Measurements from ENCODE around the gene CAPN5.

DNA sequence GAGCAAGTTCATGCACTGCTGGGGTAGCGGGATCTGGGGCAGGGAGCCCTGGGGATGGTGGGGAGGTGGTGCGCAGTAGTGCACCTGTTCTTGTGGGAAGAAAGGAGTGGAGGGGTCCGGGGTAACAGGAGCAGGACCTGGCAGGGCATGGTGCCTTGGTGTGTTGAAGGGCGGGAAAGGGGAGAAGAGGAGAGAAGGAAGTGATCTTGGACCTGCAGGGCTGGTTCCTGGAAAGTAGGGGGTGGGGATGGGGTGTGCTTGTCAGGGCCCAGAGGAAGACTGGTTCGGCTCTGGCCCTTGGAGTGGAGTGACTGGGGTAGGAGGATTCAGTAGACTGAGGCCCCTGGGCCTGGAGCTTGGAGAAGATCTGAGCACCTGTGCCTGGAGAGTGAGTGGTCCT is 10.9 kb upstream of the CAPN5 start:
- TF ChIP-seq, protein P1, sequence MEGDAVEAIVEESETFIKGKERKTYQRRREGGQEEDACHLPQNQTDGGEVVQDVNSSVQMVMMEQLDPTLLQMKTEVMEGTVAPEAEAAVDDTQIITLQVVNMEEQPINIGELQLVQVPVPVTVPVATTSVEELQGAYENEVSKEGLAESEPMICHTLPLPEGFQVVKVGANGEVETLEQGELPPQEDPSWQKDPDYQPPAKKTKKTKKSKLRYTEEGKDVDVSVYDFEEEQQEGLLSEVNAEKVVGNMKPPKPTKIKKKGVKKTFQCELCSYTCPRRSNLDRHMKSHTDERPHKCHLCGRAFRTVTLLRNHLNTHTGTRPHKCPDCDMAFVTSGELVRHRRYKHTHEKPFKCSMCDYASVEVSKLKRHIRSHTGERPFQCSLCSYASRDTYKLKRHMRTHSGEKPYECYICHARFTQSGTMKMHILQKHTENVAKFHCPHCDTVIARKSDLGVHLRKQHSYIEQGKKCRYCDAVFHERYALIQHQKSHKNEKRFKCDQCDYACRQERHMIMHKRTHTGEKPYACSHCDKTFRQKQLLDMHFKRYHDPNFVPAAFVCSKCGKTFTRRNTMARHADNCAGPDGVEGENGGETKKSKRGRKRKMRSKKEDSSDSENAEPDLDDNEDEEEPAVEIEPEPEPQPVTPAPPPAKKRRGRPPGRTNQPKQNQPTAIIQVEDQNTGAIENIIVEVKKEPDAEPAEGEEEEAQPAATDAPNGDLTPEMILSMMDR (conservative IDR thresholded peaks at IDR 0.05; ENCODE audit: low read depth in 2 of 2): no peak
- no peak for TF ChIP-seq POLR2AphosphoS5 (IDR thresholded peaks at IDR 0.05; ENCODE audit: low read depth)
- no peak for TF ChIP-seq EZH2 (IDR thresholded peaks at IDR 0.05; ENCODE audit: low read depth, unreplicated experiment)
- TF ChIP-seq, protein P2, sequence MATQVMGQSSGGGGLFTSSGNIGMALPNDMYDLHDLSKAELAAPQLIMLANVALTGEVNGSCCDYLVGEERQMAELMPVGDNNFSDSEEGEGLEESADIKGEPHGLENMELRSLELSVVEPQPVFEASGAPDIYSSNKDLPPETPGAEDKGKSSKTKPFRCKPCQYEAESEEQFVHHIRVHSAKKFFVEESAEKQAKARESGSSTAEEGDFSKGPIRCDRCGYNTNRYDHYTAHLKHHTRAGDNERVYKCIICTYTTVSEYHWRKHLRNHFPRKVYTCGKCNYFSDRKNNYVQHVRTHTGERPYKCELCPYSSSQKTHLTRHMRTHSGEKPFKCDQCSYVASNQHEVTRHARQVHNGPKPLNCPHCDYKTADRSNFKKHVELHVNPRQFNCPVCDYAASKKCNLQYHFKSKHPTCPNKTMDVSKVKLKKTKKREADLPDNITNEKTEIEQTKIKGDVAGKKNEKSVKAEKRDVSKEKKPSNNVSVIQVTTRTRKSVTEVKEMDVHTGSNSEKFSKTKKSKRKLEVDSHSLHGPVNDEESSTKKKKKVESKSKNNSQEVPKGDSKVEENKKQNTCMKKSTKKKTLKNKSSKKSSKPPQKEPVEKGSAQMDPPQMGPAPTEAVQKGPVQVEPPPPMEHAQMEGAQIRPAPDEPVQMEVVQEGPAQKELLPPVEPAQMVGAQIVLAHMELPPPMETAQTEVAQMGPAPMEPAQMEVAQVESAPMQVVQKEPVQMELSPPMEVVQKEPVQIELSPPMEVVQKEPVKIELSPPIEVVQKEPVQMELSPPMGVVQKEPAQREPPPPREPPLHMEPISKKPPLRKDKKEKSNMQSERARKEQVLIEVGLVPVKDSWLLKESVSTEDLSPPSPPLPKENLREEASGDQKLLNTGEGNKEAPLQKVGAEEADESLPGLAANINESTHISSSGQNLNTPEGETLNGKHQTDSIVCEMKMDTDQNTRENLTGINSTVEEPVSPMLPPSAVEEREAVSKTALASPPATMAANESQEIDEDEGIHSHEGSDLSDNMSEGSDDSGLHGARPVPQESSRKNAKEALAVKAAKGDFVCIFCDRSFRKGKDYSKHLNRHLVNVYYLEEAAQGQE (IDR thresholded peaks at IDR 0.05; ENCODE audit: unreplicated experiment): no peak
- no peak for TF ChIP-seq EZH2phosphoT487 (IDR thresholded peaks at IDR 0.05; ENCODE audit: unreplicated experiment)
- TF ChIP-seq, protein P3, sequence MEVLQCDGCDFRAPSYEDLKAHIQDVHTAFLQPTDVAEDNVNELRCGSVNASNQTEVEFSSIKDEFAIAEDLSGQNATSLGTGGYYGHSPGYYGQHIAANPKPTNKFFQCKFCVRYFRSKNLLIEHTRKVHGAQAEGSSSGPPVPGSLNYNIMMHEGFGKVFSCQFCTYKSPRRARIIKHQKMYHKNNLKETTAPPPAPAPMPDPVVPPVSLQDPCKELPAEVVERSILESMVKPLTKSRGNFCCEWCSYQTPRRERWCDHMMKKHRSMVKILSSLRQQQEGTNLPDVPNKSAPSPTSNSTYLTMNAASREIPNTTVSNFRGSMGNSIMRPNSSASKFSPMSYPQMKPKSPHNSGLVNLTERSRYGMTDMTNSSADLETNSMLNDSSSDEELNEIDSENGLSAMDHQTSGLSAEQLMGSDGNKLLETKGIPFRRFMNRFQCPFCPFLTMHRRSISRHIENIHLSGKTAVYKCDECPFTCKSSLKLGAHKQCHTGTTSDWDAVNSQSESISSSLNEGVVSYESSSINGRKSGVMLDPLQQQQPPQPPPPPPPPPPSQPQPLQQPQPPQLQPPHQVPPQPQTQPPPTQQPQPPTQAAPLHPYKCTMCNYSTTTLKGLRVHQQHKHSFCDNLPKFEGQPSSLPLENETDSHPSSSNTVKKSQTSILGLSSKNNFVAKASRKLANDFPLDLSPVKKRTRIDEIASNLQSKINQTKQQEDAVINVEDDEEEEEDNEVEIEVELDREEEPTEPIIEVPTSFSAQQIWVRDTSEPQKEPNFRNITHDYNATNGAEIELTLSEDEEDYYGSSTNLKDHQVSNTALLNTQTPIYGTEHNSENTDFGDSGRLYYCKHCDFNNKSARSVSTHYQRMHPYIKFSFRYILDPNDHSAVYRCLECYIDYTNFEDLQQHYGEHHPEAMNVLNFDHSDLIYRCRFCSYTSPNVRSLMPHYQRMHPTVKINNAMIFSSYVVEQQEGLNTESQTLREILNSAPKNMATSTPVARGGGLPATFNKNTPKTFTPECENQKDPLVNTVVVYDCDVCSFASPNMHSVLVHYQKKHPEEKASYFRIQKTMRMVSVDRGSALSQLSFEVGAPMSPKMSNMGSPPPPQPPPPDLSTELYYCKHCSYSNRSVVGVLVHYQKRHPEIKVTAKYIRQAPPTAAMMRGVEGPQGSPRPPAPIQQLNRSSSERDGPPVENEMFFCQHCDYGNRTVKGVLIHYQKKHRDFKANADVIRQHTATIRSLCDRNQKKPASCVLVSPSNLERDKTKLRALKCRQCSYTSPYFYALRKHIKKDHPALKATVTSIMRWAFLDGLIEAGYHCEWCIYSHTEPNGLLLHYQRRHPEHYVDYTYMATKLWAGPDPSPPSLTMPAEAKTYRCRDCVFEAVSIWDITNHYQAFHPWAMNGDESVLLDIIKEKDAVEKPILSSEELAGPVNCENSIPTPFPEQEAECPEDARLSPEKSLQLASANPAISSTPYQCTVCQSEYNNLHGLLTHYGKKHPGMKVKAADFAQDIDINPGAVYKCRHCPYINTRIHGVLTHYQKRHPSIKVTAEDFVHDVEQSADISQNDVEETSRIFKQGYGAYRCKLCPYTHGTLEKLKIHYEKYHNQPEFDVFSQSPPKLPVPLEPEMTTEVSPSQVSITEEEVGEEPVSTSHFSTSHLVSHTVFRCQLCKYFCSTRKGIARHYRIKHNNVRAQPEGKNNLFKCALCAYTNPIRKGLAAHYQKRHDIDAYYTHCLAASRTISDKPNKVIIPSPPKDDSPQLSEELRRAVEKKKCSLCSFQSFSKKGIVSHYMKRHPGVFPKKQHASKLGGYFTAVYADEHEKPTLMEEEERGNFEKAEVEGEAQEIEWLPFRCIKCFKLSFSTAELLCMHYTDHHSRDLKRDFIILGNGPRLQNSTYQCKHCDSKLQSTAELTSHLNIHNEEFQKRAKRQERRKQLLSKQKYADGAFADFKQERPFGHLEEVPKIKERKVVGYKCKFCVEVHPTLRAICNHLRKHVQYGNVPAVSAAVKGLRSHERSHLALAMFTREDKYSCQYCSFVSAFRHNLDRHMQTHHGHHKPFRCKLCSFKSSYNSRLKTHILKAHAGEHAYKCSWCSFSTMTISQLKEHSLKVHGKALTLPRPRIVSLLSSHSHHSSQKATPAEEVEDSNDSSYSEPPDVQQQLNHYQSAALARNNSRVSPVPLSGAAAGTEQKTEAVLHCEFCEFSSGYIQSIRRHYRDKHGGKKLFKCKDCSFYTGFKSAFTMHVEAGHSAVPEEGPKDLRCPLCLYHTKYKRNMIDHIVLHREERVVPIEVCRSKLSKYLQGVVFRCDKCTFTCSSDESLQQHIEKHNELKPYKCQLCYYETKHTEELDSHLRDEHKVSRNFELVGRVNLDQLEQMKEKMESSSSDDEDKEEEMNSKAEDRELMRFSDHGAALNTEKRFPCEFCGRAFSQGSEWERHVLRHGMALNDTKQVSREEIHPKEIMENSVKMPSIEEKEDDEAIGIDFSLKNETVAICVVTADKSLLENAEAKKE (CRISPR knock-in tag; IDR thresholded peaks at IDR 0.05): no peak
- no peak for TF ChIP-seq NANOG (IDR thresholded peaks at IDR 0.05; ENCODE audit: borderline replicate concordance)
- TF ChIP-seq STAT1 (IDR thresholded peaks at IDR 0.05; ENCODE audit: unreplicated experiment): no peak
- no peak for TF ChIP-seq CREB1 (CRISPR knock-in tag; IDR thresholded peaks at IDR 0.05; ENCODE audit: low read depth)
- no peak for TF ChIP-seq JUNB (IDR thresholded peaks at IDR 0.05; ENCODE audit: unreplicated experiment)
- no peak for TF ChIP-seq ZNF331 (CRISPR knock-in tag; IDR thresholded peaks at IDR 0.05; ENCODE audit: low read depth)
- TF ChIP-seq, protein P4, sequence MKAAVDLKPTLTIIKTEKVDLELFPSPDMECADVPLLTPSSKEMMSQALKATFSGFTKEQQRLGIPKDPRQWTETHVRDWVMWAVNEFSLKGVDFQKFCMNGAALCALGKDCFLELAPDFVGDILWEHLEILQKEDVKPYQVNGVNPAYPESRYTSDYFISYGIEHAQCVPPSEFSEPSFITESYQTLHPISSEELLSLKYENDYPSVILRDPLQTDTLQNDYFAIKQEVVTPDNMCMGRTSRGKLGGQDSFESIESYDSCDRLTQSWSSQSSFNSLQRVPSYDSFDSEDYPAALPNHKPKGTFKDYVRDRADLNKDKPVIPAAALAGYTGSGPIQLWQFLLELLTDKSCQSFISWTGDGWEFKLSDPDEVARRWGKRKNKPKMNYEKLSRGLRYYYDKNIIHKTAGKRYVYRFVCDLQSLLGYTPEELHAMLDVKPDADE (IDR thresholded peaks at IDR 0.05): no peak

Data from GM23338 (cell line).